ENCODE results near the gene SHB. TPM values are rescaled to one million over a fixed set of nuclear protein-coding genes. Genes with fewer than 3 reads are reported as not detected.

SHB gene
- total RNA-seq, 1 experiment from 2014 or later, result 56.4 TPM

DNA sequence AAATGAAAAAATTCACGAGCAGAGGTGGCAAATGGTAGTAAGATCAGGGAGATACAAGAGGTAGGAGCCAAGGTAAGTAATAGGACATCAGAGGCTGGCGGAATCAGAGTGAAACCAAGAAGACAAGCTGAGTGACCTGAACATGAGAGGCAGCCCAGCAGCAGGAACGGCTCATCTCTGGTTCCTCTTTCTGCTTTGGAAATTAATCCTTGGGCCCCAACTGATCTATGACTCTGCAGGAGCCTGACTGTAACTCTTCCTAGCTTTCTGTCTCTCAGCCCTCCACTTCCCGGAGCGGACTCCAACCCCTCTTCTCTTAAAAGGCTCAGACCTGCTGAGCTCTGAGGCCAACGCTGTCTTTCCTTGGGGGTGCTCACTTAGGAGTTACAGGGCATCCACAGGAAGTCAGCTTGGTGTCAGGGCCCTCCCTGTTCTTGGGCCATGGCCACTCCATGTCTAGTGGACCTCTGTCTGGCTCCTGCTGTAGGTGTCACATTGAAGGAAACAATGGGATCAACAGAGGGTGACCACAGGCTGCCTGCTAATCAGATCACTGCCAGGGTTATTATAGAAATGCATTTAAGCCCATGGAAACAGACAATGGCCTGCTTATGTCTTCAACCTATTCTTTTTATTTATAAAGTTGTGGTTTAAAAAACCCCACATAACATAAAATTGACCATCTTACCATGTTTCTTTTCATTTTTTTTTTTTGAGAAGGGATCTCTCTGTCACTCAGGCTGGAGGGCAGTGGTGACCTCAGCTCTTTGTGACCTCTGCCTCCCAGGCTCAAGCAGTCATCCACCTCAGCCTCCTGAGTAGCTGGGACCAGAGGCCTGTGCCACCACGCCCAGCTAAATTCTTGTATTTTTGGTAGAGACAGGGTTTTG, 22.5 kb upstream of the SHB start:
- H3K4me2 ChIP-seq (ENCODE audit: low read length), result no peak overlapping the region
- ATAC-seq (no peak), DNase-seq (no peak)
- no peak overlapping the region for H3K27ac ChIP-seq (ENCODE audit: low read length)
- TF ChIP-seq, protein P1, sequence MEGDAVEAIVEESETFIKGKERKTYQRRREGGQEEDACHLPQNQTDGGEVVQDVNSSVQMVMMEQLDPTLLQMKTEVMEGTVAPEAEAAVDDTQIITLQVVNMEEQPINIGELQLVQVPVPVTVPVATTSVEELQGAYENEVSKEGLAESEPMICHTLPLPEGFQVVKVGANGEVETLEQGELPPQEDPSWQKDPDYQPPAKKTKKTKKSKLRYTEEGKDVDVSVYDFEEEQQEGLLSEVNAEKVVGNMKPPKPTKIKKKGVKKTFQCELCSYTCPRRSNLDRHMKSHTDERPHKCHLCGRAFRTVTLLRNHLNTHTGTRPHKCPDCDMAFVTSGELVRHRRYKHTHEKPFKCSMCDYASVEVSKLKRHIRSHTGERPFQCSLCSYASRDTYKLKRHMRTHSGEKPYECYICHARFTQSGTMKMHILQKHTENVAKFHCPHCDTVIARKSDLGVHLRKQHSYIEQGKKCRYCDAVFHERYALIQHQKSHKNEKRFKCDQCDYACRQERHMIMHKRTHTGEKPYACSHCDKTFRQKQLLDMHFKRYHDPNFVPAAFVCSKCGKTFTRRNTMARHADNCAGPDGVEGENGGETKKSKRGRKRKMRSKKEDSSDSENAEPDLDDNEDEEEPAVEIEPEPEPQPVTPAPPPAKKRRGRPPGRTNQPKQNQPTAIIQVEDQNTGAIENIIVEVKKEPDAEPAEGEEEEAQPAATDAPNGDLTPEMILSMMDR (conservative IDR thresholded peaks at IDR 0.05; ENCODE audit: low read depth, low read length), result no peak
- TF ChIP-seq EZH2phosphoT487 (IDR thresholded peaks at IDR 0.05; ENCODE audit: borderline replicate concordance, low read length), result no peak
- no peak for TF ChIP-seq EZH2 (IDR thresholded peaks at IDR 0.05; ENCODE audit: low read length, unreplicated experiment)
- intact Hi-C loops (cut with micrococcal nuclease), result no loop called here
- H3K9ac ChIP-seq (ENCODE audit: low read length), result no peak overlapping the region
- H3K9me3 ChIP-seq (ENCODE audit: low read length), result no peaks in the 10 kb centered on the region
- ChIA-PET CTCF (no interaction called here), POLR2A (ENCODE audit: unreplicated experiment) (interaction anchor here (0.6 kb wide), 1 partner anchor 43 kb away, joined by 5 read pairs; no protein-coding TSS in a partner anchor)
- H3K27me3 ChIP-seq (ENCODE audit: low read length), result no peaks in the 10 kb centered on the region
- no peaks in the 10 kb centered on the region for H3K36me3 ChIP-seq (ENCODE audit: low read depth, low read length)
- H3K4me1 ChIP-seq (ENCODE audit: insufficient read depth, low read length), result no peaks in the 10 kb centered on the region
- no TSS peak for BruUV-seq (replicated peaks)
- no peaks in the 10 kb centered on the region for H3F3A ChIP-seq (ENCODE audit: low read length, unreplicated experiment)
- no peaks in the 10 kb centered on the region for H3K79me2 ChIP-seq (ENCODE audit: low read length)
- H4K20me1 ChIP-seq (ENCODE audit: low read length), result no peaks in the 10 kb centered on the region
- H3K9me2 ChIP-seq (replicated peaks; ENCODE audit: low read length), result no peaks in the 10 kb centered on the region
- no peak overlapping the region for H2AFZ ChIP-seq (ENCODE audit: low read length)
- no peak overlapping the region for H3K4me3 ChIP-seq (ENCODE audit: low read length)

DNA sequence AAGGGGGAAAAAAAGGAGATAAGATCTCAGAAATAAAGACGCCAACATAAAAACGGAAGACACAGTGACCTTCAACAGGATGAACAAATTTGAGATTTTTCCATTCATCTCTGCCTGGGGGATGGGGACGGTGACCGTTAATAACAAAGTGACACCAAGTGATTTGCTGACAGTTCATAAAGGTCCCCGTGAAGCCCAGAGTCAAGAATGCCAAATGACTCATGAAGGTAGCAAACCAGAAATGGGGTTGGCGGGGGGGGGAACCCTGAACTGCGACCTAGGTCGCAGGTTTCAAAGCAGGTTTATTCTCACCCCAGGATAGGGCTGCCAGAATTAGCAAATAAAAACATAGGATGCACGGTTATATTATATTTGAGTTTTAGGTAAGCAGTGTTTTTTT, 21.1 kb upstream of the SHB start:
- no peaks in the 10 kb centered on the region for H3K79me2 ChIP-seq (ENCODE audit: low read length)

DNA sequence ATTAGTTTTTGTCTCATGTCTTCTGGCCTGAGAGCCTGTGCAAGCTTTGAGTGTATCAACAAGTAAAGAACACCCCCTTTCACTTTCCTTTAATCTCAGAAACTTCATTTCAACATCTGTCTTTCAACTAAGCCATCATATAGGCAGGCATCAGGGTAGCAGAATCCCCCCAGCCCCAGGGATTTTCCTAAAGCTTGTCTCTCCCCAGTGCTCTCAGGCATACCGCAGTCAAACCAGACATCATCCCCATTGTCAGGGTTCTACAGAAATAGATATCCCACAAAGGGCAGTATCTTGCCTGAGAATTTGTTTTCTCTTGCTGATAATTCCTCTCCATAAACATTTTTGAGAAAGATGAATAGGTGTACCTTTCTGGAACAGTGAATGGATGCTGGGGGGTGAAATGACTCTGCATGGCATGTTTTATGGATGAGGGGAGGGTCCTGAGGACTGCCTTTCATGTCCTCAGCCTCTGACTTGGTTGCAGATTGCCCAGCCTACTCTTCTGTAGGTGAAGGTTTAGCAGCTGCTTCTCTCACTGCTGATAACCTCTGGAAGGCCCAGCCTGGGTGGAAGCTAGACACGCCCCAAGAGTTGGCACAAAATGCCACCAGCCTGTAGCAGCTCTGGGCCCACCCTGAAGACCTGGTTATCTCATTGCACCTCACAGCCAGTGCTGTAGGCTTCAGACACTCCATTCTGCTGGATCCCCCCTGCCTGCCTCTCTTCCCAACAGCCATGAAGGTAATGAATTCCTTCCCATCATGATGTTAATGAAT, 20.5 kb upstream of the SHB start:
- DNase-seq (no peak), ATAC-seq (no peak)
- POLR2A ChIA-PET (ENCODE audit: unreplicated experiment), result no interaction called here
- Histone ChIP-seq H3K27ac (ENCODE audit: low read length) (no peak overlapping the region), H3K4me1 (ENCODE audit: insufficient read depth, low read length) (no peaks in the 10 kb centered on the region), H3K9me2 (replicated peaks; ENCODE audit: low read length) (no peaks in the 10 kb centered on the region), H3K36me3 (ENCODE audit: low read depth, low read length) (no peaks in the 10 kb centered on the region), H3K9me3 (ENCODE audit: low read length) (no peaks in the 10 kb centered on the region), H3F3A (ENCODE audit: low read length, unreplicated experiment) (no peaks in the 10 kb centered on the region), H3K79me2 (ENCODE audit: low read length) (no peaks in the 10 kb centered on the region), H3K9ac (ENCODE audit: low read length) (no peak overlapping the region), H3K4me3 (ENCODE audit: low read length) (no peak overlapping the region), H3K27me3 (ENCODE audit: low read length) (no peaks in the 10 kb centered on the region), H3K4me2 (ENCODE audit: low read length) (no peak overlapping the region), H4K20me1 (ENCODE audit: low read length) (no peaks in the 10 kb centered on the region), H2AFZ (ENCODE audit: low read length) (no peak overlapping the region)
- CTCF ChIA-PET, result interaction anchor here (2.2 kb wide), 1 partner anchor 174 kb away, joined by 10 read pairs; no protein-coding TSS in a partner anchor
- intact Hi-C loops (cut with micrococcal nuclease), result loop anchor here (5.0 kb wide), 2 partner anchors 173 to 177 kb away; no protein-coding TSS in a partner anchor
- TF ChIP-seq, protein P1 (conservative IDR thresholded peaks at IDR 0.05; ENCODE audit: low read depth, low read length), result no peak
- BruUV-seq (replicated peaks), result no TSS peak

More for the DNA sequence above, 21.1 kb upstream of the SHB start:
- Histone ChIP-seq H4K20me1 (ENCODE audit: low read length) (no peaks in the 10 kb centered on the region), H3K4me2 (ENCODE audit: low read length) (no peak overlapping the region), H3K9me3 (ENCODE audit: low read length) (no peaks in the 10 kb centered on the region), H3K9ac (ENCODE audit: low read length) (no peak overlapping the region), H3K4me3 (ENCODE audit: low read length) (no peak overlapping the region), H3K9me2 (replicated peaks; ENCODE audit: low read length) (no peaks in the 10 kb centered on the region), H3K27me3 (ENCODE audit: low read length) (no peaks in the 10 kb centered on the region), H3K36me3 (ENCODE audit: low read depth, low read length) (no peaks in the 10 kb centered on the region), H3K4me1 (ENCODE audit: insufficient read depth, low read length) (no peaks in the 10 kb centered on the region), H3K27ac (ENCODE audit: low read length) (no peak overlapping the region), H2AFZ (ENCODE audit: low read length) (no peak overlapping the region), H3F3A (ENCODE audit: low read length, unreplicated experiment) (no peaks in the 10 kb centered on the region)
- no TSS peak for BruUV-seq (replicated peaks)
- ChIA-PET POLR2A (ENCODE audit: unreplicated experiment) (no interaction called here), CTCF (no interaction called here)
- TF ChIP-seq EZH2 (IDR thresholded peaks at IDR 0.05; ENCODE audit: low read length, unreplicated experiment), result no peak
- no peak for TF ChIP-seq EZH2phosphoT487 (IDR thresholded peaks at IDR 0.05; ENCODE audit: borderline replicate concordance, low read length)
- DNase-seq, result no peak
- ATAC-seq, result no peak
- intact Hi-C loops (cut with micrococcal nuclease), result no loop called here
